Hematopoietic multipotent progenitor cell treated with erythropoietin and hydrocortisone succinate and interleukin-3 and kit ligand, for 15 days (in vitro differentiated cells): ENCODE data around the gene ADPRHL1.
"Not testable (repeated sequence)": the region's sequence is repeated elsewhere in the genome, so short reads cannot be mapped to it uniquely, and the experiment has no call there.

Experiments used
- DNase-seq: peaks from one replicate; pipeline ENCODE4 v3.0.0-alpha.2; 2015; ENCODE audit warnings: low spot score

Gene ADPRHL1

DNA sequence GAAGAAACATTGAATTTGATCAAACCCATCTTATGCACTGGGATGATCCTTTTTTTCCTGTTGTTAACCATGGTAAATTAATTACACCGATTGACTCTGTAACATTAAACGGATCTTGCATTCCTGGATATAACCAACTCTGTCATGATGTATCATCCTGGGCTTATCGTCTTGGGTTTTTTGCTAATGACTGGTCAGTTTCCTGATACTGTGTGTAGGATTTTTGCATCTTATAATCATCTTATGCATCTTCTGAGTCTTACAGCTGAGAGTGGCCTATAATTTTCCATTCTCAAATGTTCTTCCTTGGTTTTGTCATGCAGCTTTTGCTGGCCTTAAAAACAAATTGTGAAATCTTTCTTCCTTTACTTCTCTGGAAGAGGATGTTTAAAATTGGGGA is 24.4 kb upstream of the ADPRHL1 start:
- DNase-seq: no peak

DNA sequence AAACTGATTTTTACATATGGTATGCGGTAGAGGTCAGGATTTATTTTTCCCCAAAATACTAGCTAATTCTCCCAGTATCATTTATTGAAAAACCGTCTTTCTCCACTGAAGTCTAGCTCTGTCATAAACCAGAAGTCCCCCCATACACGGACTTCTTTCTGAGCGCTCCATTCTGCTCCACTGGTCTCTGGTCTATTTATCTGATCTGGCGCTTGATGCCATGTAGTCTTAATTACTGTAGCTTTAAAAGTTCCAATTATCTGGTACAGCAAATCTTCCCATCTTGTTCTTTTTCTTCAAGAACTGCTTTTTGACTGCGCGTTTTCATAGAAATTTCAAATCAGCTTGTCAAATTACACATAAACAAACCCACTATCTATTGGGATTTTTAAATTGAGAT is 23.5 kb upstream of the ADPRHL1 start:
- no peak for DNase-seq

DNA sequence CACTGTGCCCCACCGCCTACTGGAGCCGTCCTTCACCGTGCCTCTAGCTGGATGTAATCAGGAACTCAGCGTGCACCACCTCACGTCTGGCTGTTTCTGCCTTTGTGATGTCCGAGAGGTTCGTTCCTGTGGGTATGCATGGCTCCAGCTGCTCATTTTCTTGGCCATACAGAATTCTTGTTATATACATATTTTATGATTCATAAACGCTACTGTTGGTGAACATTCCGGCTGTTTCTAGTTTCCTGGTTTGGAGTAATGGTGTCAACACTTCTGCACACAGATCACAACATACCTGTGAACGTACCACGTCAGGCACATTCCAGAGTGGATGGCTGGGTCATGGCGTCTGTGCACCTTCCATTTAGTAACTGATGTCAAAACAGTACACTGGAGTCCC is 22.6 kb upstream of the ADPRHL1 start:
- DNase-seq: no peak

DNA sequence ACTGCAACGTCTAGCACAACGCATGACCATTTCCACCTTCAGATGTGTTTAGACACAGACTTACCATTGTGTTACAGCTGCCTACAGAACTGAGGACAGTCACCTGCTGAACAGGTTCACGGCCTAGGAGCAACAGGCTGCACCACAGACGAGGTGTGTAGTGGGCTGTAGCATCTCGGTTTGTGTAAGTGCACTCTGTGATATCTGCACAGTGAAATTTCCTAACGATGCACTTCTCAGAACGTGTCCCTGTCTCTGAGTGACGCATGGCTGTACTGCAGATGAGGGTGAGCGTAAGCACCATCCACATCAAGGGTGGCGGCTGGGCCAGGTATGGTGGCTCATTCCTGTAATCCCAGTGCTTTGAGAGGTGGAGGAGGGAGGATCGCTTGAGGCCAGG is 22.0 kb upstream of the ADPRHL1 start:
- no peak for DNase-seq

DNA sequence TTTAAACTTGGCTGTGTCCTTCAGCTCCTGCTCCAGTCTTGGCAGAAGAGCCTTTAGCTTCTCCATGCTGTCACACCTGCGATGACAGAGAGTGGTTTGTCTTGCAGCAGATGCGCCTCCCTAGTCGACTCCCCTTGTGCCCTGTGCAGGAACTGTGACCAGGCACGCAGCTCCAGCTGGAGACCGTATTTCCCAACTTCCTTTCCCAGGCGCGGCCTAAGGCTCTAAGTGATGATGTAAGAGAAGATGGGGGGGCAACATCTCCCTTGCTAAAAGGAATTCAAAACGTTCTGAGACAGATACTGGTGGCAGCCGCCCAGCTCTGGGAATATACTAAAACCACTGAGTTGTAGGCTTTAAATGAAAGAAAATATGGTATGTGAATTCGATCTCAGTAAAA is 20.9 kb upstream of the ADPRHL1 start:
- DNase-seq: no peak

DNA sequence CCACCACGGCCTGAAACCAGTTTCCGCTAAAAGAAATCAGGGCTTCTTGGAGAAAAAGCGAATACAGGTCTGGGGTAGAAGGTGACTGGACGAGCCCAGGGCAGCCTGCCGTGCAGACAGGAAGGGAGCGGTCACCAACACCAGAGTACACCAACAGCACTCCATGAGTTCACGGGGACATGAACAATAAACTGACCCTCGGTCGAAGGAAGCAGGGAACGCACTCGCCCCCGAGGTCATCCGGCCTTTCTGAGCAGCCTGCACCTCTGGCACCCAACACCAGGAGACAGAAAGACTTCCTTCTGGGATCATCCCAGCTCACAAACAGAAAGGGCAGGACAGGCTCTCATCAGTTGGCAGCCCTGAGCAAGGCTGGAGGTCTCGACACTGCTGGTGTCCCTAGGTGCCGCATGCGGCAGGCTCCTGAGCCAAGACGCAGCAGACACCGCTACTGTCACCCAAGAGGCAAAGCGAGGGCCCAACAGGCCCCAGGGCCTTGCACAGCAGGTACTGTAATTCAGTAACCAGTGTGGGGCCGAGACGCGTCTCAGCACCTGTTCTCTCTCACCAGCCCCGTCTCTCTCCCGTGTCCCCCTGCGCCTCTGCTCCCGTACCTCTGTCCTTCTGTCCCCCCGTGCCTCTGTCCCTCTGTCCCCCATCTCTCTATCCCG is 19.2 kb upstream of the ADPRHL1 start:
- no peak for DNase-seq

DNA sequence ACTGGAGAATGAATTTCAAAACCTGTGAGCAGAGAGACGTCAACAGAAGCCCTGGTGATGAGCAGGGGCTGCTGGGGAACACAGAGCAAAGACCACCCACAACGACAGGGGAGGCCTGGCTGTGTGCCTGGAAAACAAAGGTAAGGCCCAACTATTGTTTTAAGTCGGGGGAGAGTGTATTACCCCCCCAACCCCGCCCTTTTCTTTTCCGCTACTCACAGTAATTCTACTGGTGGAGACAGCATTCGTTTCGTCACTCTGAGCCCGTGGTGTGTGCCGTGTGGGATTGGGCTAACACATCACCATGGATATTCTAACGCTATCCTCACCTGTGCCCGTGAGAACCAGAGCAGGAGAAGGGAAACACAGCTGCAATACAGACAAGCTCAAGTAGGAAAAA is 18.6 kb upstream of the ADPRHL1 start:
- DNase-seq: no peak

DNA sequence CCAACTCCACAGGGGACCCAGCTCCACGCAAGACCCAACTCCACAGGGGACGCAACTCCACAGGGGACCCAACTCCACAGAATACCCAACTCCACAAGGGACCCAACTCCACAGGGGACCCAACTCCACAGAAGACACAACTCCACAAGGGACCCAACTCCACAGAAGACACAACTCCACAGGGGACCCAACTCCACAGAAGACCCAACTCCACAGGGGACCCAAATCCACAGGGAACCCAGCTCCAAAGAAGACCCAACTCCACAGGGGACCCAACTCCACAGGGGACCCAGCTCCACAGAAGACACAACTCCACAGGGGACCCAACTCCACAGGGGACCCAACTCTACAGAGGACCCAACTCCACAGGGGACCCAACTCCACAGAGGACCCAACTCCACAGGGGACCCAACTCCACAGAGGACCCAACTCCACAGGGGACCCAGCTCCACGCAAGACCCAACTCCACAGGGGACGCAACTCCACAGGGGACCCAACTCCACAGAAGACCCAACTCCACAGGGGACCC is 17.4 kb upstream of the ADPRHL1 start:
- DNase-seq: not testable (repeated sequence)

DNA sequence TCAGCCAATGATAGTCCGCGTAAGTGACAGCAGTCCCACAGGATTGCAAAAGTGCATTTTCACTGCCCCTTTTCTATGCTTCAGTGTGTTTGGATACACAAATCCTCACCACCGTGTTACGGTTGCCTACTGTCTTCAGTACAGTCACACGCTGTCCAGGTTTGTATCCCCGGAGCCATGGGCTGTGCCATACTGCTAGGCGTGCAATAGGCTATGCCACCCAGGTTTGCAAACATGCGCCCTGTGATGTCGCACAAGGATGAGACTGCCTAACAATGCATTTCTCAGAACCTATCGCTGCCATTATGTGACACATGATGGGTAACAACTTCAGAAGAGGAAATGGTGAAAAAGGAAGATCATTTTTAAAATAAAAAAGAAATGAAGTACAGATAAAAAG is 16.8 kb upstream of the ADPRHL1 start:
- DNase-seq: no peak

DNA sequence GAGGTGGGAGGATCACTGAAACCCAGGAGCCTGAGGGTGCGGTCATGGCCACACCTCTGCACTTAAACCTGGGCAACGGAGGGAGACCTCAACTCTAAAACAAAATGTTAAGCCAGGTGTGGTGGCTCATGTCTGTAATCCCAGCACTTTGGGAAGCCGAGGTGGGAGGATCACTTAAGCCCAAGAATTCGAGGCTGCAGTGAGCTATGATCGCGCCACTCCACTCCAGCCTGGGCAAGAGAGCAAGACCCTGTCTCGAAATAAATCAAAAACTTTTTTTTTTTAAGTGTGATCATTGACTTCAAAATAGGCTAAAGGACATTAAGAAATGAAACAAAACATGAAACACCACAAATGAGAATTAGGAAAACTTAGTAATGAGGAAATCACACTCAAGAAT is 16.3 kb upstream of the ADPRHL1 start:
- no peak for DNase-seq

DNA sequence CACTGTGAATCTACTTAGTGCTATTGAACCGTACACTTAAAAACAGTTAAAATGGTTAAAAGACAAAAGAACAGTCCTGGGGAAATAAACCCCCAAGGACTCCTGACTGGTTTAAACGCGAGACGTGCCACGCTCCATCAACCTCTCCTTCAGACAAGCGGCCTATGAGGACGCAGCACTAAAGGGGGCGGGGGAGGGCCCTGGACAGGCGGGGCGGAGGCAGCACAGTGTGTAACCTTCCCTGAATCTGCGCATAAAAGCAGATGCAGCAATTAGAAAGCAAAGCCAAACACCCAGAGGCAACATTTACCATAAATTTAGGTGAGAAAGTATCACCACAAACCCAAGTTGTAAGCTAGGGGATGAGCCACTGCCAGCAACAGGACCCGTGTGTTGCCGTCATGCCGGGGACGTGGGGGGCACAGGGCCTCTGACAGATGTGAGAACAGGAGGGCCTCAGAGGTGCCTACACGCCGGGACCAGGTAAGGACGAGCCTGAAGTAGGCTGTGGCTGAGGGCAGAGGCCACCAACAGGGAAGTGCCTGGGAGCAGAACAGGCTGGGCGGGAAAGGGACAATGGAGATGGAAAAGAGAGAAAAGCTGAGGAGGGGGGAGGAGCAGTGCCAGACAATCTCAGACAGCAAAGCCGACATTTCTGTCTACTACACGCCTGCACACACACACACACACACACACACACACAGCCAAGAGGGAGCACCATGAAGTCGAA is 15.3 kb upstream of the ADPRHL1 start:
- no peak for DNase-seq

DNA sequence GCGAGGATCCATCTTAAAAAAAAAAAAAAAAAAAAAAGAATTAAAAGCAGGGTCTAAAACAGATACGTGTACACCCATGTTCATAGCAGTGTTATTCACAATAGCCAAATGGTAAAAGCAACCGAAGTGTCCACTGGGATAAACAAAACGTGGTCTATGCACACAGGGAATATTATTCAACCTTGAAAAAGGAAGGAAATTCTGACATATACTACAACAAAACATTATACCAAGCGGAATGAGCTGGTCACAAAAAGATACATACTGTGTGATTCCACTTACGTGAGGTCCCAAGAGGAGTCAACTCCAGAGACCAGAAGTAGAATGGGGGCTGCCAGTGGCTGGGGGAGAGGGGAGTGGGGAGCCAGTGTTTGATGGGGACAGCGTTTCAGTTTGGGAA is 14.7 kb upstream of the ADPRHL1 start:
- DNase-seq: no peak

DNA sequence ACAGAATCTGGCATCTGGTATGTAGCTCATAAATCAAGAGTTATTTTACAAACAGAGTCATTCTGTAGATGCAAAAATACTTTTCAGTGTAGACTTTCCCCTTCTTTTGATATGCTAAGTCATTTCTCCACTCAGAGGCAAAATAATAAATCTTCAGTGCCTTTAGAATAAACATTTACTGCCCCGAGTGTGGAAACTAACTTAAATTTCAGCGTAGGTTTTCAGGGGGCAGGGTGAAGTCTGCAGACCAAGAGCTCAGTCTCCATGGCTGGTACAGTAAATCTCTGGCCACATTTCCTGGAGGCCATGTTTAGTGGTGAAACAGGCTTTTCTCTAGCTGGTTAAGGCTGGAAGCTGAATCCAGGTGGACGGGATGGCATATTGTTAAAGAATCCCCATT is 13.1 kb upstream of the ADPRHL1 start:
- DNase-seq: no peak

DNA sequence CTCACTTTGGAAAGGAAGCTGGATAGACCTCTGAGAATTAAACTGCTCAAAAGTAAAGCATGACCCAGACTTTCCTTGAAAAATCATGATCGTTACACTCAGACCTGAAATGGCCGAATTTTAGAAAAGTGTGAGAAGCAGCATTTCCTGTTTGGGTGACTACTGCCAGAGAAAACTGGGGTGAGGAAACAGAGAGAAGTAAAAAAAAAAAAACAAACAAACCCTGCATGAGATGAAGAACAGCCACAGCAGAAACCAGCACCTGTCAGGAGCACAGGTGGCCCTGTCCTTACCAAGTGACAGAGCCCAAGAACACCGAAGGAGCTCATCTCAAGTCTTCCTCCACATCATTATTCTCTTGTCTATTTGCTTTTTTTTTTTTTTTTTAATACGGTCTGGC is 12.0 kb upstream of the ADPRHL1 start:
- no peak for DNase-seq

DNA sequence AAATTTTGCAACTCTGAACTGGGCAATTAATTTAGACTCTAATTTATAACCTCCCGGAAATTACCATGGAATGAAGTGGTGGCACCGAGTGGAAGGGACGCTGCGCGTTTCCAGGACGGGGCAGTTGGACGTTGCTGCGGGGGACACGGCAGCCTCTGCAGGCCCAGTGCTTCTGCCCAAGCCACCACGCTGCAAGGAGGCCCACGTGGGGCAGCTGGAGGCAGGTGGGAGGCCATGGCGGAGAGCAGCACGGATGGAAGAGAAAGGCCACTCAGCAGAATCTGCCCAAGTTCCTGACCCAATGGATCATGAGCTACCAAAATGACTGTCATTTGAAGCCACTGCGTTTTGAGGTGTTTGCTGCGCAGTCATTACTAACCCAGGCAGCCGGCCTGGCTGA is 11.2 kb upstream of the ADPRHL1 start:
- DNase-seq: no peak

DNA sequence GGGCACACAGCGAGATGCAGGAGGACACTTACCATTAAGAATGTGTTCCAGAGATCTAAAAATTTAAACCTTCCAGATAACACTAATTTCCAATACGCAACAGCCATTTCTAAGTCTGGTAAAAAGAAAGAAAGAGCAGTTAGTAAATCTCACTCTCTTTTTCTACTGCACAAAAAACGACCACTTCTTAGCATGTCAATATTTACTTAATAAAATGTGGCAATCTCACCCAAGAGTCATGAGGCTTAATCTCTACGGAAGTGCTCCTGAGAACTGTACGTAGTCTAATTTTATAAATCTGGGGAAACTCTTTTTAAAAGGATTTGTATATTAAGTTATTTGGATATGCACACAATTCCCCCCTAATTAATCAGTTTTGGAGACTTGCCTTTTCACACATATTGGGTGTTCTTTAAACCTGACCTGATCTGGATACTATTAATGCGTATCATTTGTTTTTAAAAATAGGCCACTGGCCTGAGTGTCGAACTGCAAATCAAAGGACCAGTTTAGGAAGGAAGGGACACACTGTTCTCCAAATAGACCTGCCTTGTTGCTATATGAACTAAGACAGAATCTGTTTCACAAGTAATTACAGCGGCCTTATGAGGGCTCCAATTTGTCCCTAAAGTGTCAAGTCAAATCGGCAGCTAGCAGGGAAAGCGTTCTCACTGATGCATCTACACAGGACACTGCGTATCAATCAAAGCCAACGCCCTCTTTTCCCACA is 7.9 kb upstream of the ADPRHL1 start:
- no peak for DNase-seq

DNA sequence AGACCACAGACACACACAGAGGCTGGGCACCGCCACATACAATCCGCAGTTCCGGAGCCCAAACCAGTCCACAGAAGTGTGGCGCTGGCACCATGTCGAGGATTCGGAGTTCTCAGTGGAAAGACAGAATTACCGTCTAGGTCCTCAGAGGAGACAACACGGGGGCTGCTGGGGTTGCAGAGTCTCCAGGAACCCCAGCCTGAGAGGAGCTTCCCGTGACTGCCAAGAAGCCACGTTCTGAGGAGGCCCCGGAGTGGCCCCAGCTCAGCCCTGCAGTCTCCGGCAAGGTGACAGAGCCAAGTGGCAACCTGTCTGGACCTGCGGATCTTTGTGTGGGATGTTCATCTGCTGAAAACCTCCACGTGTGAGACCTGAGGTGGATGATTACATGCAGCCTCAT is 7.3 kb upstream of the ADPRHL1 start:
- no peak for DNase-seq

DNA sequence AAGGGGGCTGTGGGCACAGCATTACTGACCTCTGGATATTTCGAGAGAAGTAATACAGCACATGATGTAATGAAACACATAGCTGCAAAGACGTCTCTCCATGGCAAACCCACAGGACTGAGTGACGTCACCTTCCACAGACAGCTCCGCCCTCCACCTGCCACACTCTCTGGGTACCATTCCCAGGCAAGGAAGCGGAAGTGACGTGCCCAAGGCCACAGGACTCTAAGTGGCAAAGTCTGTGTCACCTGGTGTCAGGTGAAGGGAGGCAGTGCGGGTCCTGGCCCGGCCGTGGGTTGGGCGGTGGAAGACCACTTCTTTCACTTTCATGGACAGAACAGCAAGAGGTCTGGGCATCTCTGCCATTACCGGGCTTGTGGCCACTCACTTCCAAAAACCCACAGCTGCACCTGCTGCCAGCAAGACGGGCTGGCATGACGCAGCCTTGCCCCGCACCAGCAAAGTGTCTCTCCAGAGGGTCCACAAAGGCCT is 6.8 kb upstream of the ADPRHL1 start:
- DNase-seq: no peak

DNA sequence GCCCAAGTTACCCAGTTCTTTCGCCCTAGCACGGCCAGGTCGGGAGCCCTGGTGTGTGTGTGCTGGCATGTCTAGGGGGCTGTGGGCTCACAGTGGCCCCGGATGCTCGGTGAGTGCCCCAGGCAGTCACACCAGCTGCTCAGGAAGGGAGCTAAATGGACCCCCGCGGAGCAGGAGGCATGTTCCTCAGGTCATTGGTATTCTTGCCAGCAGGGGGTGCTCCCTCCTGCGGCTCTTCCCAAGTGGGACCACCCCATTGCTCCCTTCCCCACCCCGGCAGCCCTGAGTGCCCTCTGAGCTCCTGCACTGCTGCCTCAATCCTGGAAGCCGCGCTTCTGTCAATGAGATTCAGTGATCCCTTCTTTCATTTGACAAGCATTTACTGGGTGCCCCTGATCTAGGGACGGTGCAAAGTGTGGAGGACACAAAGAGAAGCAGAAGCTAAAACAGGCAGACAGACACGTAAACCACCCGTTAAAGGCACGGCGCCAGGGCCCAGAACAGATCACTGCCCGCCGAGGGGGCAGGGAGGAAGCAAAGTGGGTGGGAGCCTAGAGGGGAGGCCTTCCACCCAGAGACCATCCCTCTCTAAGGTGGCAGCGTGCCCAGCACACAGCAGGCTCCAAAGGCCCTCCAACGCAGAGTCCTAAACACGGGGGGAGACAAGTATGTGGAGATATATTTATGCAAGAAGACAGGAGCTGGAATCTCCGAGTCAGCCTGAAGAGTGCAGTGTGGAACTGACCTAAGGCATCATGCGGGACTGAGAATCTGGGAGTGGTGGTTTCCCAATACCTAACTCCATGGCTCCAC is 5.2 kb upstream of the ADPRHL1 start:
- no peak for DNase-seq

DNA sequence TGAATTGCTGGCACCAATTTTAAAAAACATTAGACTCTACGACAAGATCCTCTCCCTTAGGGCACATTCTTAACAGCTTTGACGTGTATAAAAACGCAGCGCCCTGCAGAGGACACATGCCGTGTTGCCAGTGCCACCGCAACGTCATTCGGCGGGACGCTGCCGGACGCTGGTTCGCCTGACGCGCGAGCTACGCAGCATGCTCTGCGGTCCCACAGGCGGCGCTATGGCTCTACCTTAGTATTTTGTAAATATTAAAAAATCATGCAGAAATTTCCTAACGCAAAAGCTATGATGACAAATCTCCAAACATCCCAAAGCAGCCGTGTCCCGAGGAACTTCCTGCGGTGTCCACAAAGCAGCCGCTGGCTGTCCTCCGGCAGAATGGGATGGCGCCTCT is 4.2 kb upstream of the ADPRHL1 start:
- no peak for DNase-seq

DNA sequence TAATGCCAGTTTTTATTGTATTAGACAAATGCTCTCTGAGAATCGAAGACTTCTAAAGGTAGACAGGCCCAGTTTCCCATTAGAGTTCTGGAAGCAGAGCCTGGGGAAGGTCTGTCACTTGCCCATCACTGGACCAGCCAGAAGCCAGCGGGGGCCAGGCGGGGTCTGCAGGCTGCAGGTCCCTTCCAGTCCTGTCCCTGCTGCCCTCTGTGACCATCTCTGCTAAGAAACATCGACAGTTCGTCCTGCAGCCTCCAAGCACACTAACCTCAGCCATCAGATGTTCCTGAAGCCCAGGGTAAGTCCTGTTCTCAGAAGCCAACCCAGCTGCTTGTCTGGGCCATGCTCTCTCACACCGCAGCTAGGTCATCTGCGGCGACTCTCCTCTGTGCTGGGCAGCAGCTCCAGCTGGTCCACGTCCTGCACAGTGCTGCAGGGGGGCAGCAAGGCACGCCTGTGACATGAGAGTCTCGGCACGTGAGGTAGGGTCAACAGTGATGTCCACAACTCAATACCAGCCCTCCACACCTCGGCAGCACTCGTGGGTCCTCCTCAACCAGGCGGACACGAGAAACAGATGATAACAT is 2.9 kb upstream of the ADPRHL1 start:
- DNase-seq: no peak

DNA sequence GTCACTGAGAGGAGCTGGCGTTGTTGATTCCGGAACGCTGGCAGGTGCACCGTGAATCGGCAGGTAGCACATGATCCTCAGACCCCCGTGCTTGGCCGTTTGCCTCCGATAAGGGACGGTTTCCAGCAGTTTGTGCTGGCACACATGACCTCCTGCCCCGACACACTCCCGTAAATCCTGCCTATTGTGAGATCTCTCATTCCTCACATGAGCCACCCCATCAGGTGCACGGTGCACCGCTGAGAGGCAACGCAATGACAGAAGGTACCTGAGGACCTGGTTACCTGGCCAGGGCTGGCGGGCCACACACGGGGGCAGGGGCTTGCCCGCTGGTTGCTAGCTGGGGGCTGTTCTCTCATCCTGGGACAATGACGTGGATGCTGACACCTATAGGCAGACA is 2.1 kb upstream of the ADPRHL1 start:
- DNase-seq: no peak
